Smooth muscle cell (in vitro differentiated cells): ENCODE measurements around the gene DUSP9. TPM values are rescaled to one million over a fixed set of nuclear protein-coding genes. Genes with fewer than 3 reads are reported as not detected.
A peak's percentile ranks its signal among the peaks of the same experiment; 100 is the strongest.

Experiments used
- DNase-seq: peaks from one replicate; lab custom pipeline; 2025; ENCODE audit not compliant: unreplicated experiment; lab: John Stamatoyannopoulos, UW
- H2AFZ ChIP-seq: fragments of 200-600 bp; sonication (generic); 2 replicates; pipeline ENCODE4 v1.6.0; 2016; ENCODE audit warnings: antibody characterized with exemption, low read depth, mild to moderate bottlenecking
- H3F3A ChIP-seq: fragments of 200-600 bp; sonication (generic); 2 replicates; pipeline ENCODE4 v1.6.0; 2017; ENCODE audit warnings: antibody characterized with exemption, low read depth
- H3K27ac ChIP-seq: fragments of 200-600 bp; sonication (generic); 2 replicates; pipeline ENCODE4 v1.5.1; 2016; ENCODE audit warnings: low read depth, mild to moderate bottlenecking
- H3K27me3 ChIP-seq: fragments of 200-600 bp; sonication (generic); 2 replicates; pipeline ENCODE4 v1.6.1; 2016; ENCODE audit warnings: low read depth, mild to moderate bottlenecking
- H3K36me3 ChIP-seq: fragments of 200-600 bp; sonication (generic); 2 replicates; pipeline ENCODE4 v1.5.1; 2016; ENCODE audit warnings: low read depth
- H3K4me1 ChIP-seq: fragments of 200-600 bp; sonication (generic); 2 replicates; pipeline ENCODE4 v1.5.1; 2016; ENCODE audit warnings: low read depth
- H3K4me2 ChIP-seq: fragments of 200-600 bp; sonication (generic); 2 replicates; pipeline ENCODE4 v1.6.0; 2016; ENCODE audit warnings: mild to moderate bottlenecking
- H3K4me3 ChIP-seq: fragments of 200-600 bp; sonication (generic); 2 replicates; pipeline ENCODE4 v1.5.1; 2016; ENCODE audit warnings: mild to moderate bottlenecking
- H3K79me2 ChIP-seq: fragments of 200-600 bp; sonication (generic); 2 replicates; pipeline ENCODE4 v1.6.0; 2016; ENCODE audit warnings: low read depth, mild to moderate bottlenecking
- H3K9ac ChIP-seq: fragments of 200-600 bp; sonication (generic); 2 replicates; pipeline ENCODE4 v1.6.0; 2016; ENCODE audit warnings: low read depth
- H3K9me3 ChIP-seq: fragments of 200-600 bp; sonication (generic); replicated peaks from 2 replicates; pipeline ENCODE4 v1.5.1; 2016; ENCODE audit warnings: low read depth
- H4K20me1 ChIP-seq: fragments of 200-600 bp; sonication (generic); 2 replicates; pipeline ENCODE4 v1.6.0; 2016; ENCODE audit warnings: low read depth
- WGBS: methylation state at CpG from one replicate; pipeline ENCODE4 v1.1.7; 2016; ENCODE audit warnings: low lambda C conversion rate; 5-methylcytosine and 5-hydroxymethylcytosine counted together
- polyA plus RNA-seq: library from polyadenylated mRNA; unstranded; fragments of >200 nt; fragmentation: Nextera tagmentation; extraction: Ambion mirVana; gene quantifications from 2 replicates; pipeline ENCODE4 v1.2.1, GENCODE V29; 2016
- total RNA-seq: library from RNA; depleted of rRNA; stranded (reverse); fragments of >200 nt; gene quantifications from 2 replicates; pipeline ENCODE4 v1.2.3, GENCODE V29; 2014
- TF ChIP-seq, protein P1 (sequence below): fragments of 200-600 bp; sonication (generic); IDR thresholded peaks from 2 replicates; pipeline ENCODE4 v1.5.1; 2017; ENCODE audit warnings: borderline replicate concordance, mild to moderate bottlenecking, antibody characterized with exemption; ENCODE audit not compliant: insufficient read depth, poor library complexity, severe bottlenecking

DUSP9 gene
- total and polyA plus RNA-seq, 2 experiments from 2014 or later = 3.0 to 11.3 TPM

DNA sequence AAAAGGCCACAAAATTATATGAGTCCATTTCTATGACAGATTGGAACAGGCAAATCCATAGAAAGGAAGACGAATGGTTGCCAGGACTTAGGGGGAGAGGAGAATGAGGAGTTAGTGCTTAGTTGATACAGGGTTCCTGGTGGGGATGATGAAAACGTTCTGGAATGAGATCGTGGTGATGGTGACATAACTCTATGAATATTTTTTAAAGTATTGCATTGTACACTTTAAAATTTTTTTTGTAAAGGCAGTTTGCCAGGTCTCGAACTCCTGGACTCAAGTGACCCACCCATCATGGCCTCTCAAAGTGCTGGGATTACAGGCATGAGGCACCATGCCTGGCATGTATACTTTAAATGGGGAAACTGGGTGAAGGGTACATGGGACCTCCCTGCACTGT is 38.2 kb upstream of the DUSP9 start:
- Histone ChIP-seq H3K9ac (no peak overlapping the region), H3K27ac (no peak overlapping the region), H3K27me3 (peaks cover 3% of the 10 kb centered on the region), H3K4me1 (no peaks in the 10 kb centered on the region), H3K9me3 (no peaks in the 10 kb centered on the region), H3K79me2 (no peaks in the 10 kb centered on the region), H3K36me3 (no peaks in the 10 kb centered on the region), H2AFZ (no peak overlapping the region), H4K20me1 (no peaks in the 10 kb centered on the region), H3F3A (no peaks in the 10 kb centered on the region), H3K4me2 (no peak overlapping the region), H3K4me3 (no peak overlapping the region)
- TF ChIP-seq, protein P1, sequence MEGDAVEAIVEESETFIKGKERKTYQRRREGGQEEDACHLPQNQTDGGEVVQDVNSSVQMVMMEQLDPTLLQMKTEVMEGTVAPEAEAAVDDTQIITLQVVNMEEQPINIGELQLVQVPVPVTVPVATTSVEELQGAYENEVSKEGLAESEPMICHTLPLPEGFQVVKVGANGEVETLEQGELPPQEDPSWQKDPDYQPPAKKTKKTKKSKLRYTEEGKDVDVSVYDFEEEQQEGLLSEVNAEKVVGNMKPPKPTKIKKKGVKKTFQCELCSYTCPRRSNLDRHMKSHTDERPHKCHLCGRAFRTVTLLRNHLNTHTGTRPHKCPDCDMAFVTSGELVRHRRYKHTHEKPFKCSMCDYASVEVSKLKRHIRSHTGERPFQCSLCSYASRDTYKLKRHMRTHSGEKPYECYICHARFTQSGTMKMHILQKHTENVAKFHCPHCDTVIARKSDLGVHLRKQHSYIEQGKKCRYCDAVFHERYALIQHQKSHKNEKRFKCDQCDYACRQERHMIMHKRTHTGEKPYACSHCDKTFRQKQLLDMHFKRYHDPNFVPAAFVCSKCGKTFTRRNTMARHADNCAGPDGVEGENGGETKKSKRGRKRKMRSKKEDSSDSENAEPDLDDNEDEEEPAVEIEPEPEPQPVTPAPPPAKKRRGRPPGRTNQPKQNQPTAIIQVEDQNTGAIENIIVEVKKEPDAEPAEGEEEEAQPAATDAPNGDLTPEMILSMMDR = no peak
- 52% methylated on average over 4 of the region's 4 CpGs for WGBS
- DNase-seq = no peak

GRCh38 chrX:153609917-153610835 is 36.8 kb upstream of the DUSP9 start:
- peak overlapping the region; percentile 49 for H2AFZ ChIP-seq
- H3K27ac ChIP-seq = no peak overlapping the region
- peak; percentile 43 for DNase-seq
- TF ChIP-seq, protein P1 = peak; percentile 77
- H3K4me2 ChIP-seq = peak overlapping the region; percentile 82
- H4K20me1 ChIP-seq = no peaks in the 10 kb centered on the region
- H3K9me3 ChIP-seq = no peaks in the 10 kb centered on the region
- 52% methylated on average over 52 of the region's 63 CpGs for WGBS
- no peaks in the 10 kb centered on the region for H3K4me1 ChIP-seq
- H3K79me2 ChIP-seq = no peaks in the 10 kb centered on the region
- no peak overlapping the region for H3K9ac ChIP-seq
- H3F3A ChIP-seq = no peaks in the 10 kb centered on the region
- peak overlapping the region; percentile 45 for H3K4me3 ChIP-seq
- H3K27me3 ChIP-seq = peaks cover 3% of the 10 kb centered on the region
- H3K36me3 ChIP-seq = no peaks in the 10 kb centered on the region

DNA sequence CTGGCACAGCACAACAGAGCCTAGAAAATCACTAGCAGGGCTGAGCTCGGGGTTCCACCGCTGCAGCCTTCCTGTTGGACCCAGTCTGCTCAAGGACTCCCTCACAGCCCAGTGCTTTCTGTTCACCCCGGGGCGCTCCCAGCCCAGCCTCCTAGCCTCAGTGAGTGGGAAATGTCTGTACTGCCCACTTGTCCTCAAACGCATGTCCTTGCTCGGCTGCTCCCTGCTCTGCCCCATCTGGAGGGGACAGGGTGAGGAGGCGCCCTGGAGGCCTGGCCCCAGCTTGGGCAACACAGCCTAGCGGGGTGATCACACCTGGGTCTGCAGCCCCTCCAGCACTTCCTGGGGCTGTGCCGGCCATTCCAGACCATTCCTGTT is 36.2 kb upstream of the DUSP9 start:
- DNase-seq = no peak
- H3F3A ChIP-seq = no peaks in the 10 kb centered on the region
- H3K79me2 ChIP-seq = no peaks in the 10 kb centered on the region
- H3K36me3 ChIP-seq = no peaks in the 10 kb centered on the region
- H3K27ac ChIP-seq = no peak overlapping the region
- H3K9me3 ChIP-seq = no peaks in the 10 kb centered on the region
- no peaks in the 10 kb centered on the region for H3K4me1 ChIP-seq
- H4K20me1 ChIP-seq = no peaks in the 10 kb centered on the region
- no peak overlapping the region for H3K4me3 ChIP-seq
- TF ChIP-seq, protein P1 = no peak
- no peak overlapping the region for H2AFZ ChIP-seq
- WGBS = 84% methylated on average over 9 of the region's 9 CpGs
- no peak overlapping the region for H3K9ac ChIP-seq
- peaks cover 3% of the 10 kb centered on the region for H3K27me3 ChIP-seq
- H3K4me2 ChIP-seq = no peak overlapping the region
